ENCODE results near the gene PPP1R16B. TPM values are rescaled to one million over a fixed set of nuclear protein-coding genes. Genes with fewer than 3 reads are reported as not detected.
A peak's percentile ranks its signal among the peaks of the same experiment; 100 is the strongest.

PPP1R16B gene
- total and polyA plus RNA-seq, 2 of the 8 experiments (the other 6 are each of a cell fraction or from before 2014, with no cell fraction given), result 2.6 to 8.9 TPM

DNA sequence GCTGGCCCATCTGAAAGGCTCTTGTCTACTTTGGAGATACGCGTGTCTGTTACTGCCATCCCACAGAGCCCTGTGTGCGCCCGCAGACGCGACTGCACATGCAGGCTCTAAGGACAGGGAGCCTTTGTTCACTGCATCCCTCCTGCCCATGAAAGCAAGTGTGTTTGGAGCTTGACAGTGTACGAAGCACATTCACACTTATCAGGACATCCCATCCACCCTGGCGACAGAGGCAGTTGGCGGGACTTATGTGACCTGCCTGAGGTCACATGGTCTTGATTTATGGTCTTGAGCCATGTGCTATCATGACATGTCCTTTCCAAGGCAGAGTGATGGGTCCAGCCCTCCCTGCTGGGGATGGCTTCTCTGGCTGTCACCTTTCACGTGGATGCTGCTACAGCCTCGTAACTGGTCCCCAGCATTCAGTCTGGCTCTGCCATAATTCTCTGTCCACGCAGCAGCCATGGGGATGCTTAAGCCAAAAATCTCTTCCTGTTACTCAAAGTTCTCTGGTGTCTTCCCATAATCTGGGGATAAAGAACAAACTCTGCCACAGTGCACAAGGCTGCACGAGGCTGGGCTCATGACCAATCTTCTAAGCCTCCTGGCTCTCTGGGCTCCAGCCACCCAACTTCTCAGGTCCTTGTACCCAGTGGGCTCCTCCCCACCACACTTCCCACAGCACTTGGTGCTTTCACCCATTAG is 84.4 kb downstream of the PPP1R16B start:
- Histone ChIP-seq H3K79me1 (ENCODE audit: low read depth, low read length) (no peaks in the 10 kb centered on the region; the same call in 1 of the 2 replicates), H2AFZ (ENCODE audit: low read length) (no peak overlapping the region), H3K14ac (ENCODE audit: insufficient read length) (no peak overlapping the region), H2BK15ac (ENCODE audit: low read length) (0 out of 2 replicates have a peak overlapping the region, but pooled peaks have one; percentile 46), H3K4ac (replicated peaks; ENCODE audit: insufficient read length, low read depth, low read length) (no peak overlapping the region), H3K9me3 (ENCODE audit: insufficient read depth in 2 of 2, low read depth in 1 of 2, low read length in 1 of 2) (no peaks in the 10 kb centered on the region), H3K27ac (ENCODE audit: low read depth, low read length) (no peak overlapping the region), H3K23me2 (ENCODE audit: low read depth, low read length) (peaks cover 2% of the 10 kb centered on the region; the same call in 1 of the 2 replicates), H3K4me3 (ENCODE audit: extremely low read depth in 1 of 4, insufficient read depth in 2 of 4, low read depth in 3 of 4, low read length in 4 of 4) (no peak overlapping the region), H3K79me2 (ENCODE audit: control insufficient read depth in 1 of 2, insufficient read depth in 2 of 2, low read length in 2 of 2) (no peaks in the 10 kb centered on the region), H3K4me2 (ENCODE audit: insufficient read depth in 1 of 2, low read depth in 2 of 2, low read length in 2 of 2) (no peak overlapping the region), H3K36me3 (ENCODE audit: control insufficient read depth in 2 of 4, insufficient read depth in 4 of 4, low read length in 3 of 4) (no peaks in the 10 kb centered on the region), H3K9ac (replicated peaks in 1 of 4; ENCODE audit: extremely low read depth in 1 of 4, low read depth in 3 of 4, low read length in 3 of 4) (no peak overlapping the region), H3K18ac (ENCODE audit: extremely low read depth, low read length) (no peak overlapping the region), H2BK20ac (ENCODE audit: low read length) (no peak overlapping the region), H2BK12ac (ENCODE audit: low read depth, low read length) (no peak overlapping the region), H4K5ac (ENCODE audit: insufficient read length, low read depth, low read length) (no peak overlapping the region), H4K91ac (replicated peaks; ENCODE audit: insufficient read length, low read length) (no peak overlapping the region), H2AK5ac (ENCODE audit: low read depth, low read length) (no peak overlapping the region), H4K8ac (ENCODE audit: extremely low read depth, insufficient read depth, low read length) (no peak overlapping the region), H2BK5ac (ENCODE audit: low read depth, low read length) (peak overlapping the region; percentile 26; the same call in 1 of the 2 replicates), H3K56ac (replicated peaks; ENCODE audit: insufficient read length, low read depth, low read length) (no peak overlapping the region), H3K4me1 (replicated peaks in 1 of 4; ENCODE audit: control insufficient read depth in 3 of 4, insufficient read depth in 4 of 4, low read length in 3 of 4) (peaks cover 3 to 10% (median 4%) of the 10 kb centered on the region in 4 experiments; a peak in 4 of 7 replicates), H3K23ac (ENCODE audit: insufficient read length) (no peak overlapping the region), H2BK120ac (replicated peaks; ENCODE audit: low read depth, low read length) (no peak overlapping the region), H3K27me3 (replicated peaks in 1 of 4; ENCODE audit: control insufficient read depth in 3 of 4, extremely low read depth in 1 of 4, insufficient read depth in 3 of 4, low read length in 3 of 4) (no peaks in the 10 kb centered on the region; a peak in 1 of 7 replicates), H4K20me1 (replicated peaks in 1 of 2; ENCODE audit: control insufficient read depth in 1 of 2, insufficient read depth in 2 of 2, low read length in 2 of 2) (peaks cover 0 to 2% of the 10 kb centered on the region in 2 experiments)
- no peak for DNase-seq (ENCODE audit: low read depth in 1 of 2, low spot score in 2 of 2)
- CTCF ChIA-PET (ENCODE audit: partially characterized antibody), result interaction anchor here (0.7 to 5.7 kb wide), 5 partner anchors 15 to 164 kb away, joined by 3 to 55 read pairs (median 4); no protein-coding TSS in a partner anchor
- POLR2A ChIA-PET (ENCODE audit: partially characterized antibody), result interaction anchor here (1.3 kb wide), 1 partner anchor 11 kb away, joined by 6 read pairs; no protein-coding TSS in a partner anchor
- no peak for FAIRE-seq
- 92% methylated on average over 13 of the region's 13 CpGs; no CpG with 5 or more reads in 1 of the 2 experiments for WGBS, 2 experiments (ENCODE audit: extremely low coverage in 1 of 2, insufficient coverage in 1 of 2, insufficient read length in 1 of 2, insufficient replicate concordance in 2 of 2, low coverage in 1 of 2, low lambda C conversion rate in 2 of 2, missing lambda C conversion rate in 1 of 2)
- TF ChIP-seq NANOG (IDR thresholded peaks at IDR 0.05; ENCODE audit: insufficient read depth, low read depth, low read length, poor library complexity, severe bottlenecking), result no peak
